Activated CD8-positive, alpha-beta memory T cell treated with anti-CD3 and anti-CD28 coated beads for 4 hours (primary cell): ENCODE data around the gene ERC1.
"Not testable (repeated sequence)": the region's sequence is repeated elsewhere in the genome, so short reads cannot be mapped to it uniquely, and the experiment has no call there.

Experiments used
- DNase-seq, 2 donors: peaks; one replicate each; pipeline ENCODE4 v3.0.0-alpha.2; 2020; ENCODE audit warnings: low read depth in 2 of 2

ERC1 gene

DNA sequence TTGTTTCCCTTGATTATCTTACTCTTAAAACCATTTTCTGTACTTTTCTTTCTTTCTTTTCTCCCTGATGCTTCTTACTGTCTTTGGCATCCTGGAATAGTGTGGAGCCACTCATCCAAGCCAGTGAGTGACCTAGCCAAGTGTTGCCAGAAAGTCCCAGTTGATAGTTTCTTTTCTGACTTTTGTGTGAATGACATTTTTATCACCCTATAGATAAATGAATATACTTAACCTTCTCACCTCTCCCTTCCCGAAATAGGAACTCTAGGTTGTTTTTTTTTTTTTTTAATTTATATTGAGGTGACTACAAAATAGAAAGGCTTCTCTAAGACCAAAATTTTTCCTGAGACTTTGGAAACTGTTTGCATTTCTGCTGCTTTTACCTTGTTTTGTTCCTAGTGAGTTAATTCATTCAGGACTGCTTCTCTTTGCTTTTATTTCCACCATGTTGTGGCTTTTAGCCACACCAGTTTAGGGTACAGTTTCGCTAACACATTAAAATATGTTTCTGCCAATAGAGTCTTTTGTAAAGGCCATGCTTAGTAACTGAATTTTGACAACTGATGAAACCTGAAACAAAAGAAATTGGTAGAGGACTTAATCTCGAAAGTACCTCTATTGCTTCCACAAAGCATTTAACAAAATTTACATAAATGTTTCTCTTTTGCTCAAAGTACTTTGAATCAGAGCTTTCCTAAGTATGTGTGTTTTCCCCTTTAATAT, 194.6 kb downstream of the ERC1 start:
- no peak for DNase-seq

GRCh38 chr12:1186298-1186697, 195.3 kb downstream of the ERC1 start:
- DNase-seq = no peak

DNA sequence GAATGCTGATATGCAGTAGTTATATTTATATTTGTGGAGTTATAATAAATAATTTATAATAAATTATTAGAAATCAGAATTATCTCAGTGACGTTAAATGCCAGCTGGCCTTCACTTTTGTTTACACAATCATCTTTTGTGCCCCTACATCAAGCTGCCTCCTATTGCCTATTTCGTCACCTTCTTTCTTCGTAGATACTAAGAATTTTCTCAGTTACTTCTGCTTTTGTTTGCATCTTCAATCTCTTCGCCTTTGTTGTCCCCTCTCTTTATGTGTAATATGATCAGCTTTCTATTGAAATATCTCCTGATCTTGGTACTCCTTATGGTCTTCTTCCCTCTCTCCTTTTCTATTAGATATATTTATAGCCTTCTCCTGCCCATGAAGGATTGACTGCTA, 197.0 kb downstream of the ERC1 start:
- no peak for DNase-seq

DNA sequence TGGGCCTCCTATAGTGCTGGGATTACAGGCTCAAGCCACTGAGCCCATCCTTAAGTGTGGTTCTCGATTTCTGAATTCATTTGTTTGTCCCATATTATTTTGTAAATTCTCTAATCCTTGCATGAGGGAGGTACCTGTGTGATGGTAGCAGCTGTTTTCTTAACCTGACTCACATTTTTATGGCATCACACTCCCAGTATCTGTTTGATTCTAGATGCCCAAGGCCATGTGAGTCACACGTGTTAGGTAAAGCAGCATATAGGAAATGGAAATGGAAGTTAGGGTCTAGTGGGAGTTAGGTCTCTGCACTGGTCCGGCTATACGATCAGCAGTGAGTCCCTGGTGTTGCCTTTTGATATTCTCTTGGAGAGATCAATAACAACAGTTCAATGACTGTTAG, 198.1 kb downstream of the ERC1 start:
- DNase-seq = no peak

DNA sequence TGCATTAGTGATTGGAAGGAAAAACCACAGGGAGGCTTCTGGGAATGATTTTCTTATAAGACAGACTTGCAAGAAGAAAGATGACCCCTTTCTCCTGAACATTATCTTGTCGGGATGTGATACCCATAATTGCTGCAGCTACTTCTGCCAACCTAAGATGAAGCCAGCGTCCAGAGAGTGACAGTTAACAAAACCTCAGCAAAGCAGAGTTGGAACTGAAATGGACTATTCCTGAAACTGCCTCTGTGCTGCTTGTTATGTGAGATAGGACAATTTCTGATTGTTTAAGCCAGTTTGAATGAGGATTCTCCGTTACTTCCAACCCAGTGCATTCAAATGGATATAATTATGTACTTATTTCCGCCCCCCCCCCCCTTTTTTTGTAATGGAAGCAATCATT, 204.5 kb downstream of the ERC1 start:
- no peak for DNase-seq

- DNase-seq = no peak
Measured at GRCh38 chr12:1197264-1198018, 206.4 kb downstream of the ERC1 start.

GRCh38 chr12:1198854-1199253, 207.8 kb downstream of the ERC1 start:
- DNase-seq = not testable (repeated sequence)

DNA sequence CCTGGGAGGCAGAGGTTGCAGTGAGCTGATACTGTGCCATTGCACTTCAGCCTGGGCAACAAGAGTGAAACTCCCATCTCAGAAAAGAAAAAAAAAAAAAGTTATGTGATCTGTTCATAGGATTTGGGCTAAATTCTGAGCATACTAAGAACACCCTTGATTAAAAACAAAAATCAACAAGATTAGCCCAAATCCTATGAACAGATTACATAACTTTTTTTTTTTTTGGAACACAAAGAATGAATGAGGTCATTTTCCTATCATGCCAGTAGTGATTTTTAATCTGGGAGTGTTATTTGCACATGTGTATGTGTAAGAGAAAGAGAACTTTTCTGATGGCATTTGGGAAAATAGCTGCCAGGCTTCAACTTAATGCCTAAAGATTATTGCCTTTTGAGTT, 208.7 kb downstream of the ERC1 start:
- DNase-seq = no peak

DNA sequence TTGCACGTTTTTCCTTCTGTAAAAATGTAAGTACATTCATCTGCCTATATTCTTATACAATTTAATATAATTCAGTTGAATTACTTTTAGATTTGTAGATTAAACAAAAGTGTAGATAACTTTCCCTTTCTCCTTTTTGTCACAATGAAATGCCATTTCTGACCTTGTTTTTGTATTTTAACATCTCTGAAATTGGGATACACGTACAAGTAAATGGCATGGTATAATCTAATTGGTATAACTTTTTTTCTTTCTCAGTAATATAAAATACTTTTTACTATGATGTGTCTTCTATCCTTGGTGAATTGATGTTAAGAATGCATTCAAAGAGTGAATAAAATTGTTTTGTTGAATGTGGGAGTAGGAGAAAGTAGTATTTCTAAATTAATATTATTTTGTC, 210.0 kb downstream of the ERC1 start:
- DNase-seq = no peak

- no peak for DNase-seq
Measured at GRCh38 chr12:1201886-1202285, 210.9 kb downstream of the ERC1 start.

DNA sequence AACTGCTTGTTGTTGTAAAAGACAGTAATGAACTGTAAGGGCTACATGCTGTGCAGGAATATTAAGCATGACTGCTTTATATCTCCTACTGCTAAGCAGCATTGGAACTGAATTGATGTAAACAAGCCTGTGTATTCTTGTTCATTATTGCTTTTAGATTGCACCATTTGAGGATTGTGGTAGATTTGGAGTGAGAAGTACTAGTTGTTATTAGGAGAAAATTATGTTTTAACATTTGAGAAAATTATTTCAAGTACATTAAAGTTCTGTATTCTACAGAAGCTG, 212.7 kb downstream of the ERC1 start:
- no peak for DNase-seq

GRCh38 chr12:1204581-1205121, 213.6 kb downstream of the ERC1 start:
- no peak for DNase-seq

DNA sequence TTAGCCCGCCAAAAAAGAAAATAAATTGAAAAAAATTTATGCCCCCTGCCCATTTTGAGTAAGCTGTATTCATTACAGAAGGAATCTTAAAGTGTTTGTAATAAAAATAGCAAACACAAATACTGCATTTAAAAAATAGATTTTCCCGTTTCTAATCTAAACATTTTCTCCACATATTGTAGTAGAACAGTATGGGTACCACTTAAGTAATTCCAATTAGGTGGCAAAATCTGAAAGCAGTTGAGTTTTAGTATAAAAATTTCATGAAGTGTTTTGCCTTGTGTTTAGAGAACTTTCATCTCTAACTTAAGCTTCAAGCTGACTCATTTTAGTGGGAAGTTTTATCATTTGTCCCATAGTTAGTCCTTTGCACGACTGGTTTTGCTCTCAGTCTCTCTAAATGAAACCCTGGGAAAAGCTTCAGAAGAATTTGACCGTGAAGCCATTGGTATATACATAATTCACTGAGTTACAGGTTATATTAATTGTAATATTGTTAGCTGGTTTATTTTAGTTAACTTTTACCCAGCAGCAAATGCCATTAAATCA, 214.6 kb downstream of the ERC1 start:
- no peak for DNase-seq

DNA sequence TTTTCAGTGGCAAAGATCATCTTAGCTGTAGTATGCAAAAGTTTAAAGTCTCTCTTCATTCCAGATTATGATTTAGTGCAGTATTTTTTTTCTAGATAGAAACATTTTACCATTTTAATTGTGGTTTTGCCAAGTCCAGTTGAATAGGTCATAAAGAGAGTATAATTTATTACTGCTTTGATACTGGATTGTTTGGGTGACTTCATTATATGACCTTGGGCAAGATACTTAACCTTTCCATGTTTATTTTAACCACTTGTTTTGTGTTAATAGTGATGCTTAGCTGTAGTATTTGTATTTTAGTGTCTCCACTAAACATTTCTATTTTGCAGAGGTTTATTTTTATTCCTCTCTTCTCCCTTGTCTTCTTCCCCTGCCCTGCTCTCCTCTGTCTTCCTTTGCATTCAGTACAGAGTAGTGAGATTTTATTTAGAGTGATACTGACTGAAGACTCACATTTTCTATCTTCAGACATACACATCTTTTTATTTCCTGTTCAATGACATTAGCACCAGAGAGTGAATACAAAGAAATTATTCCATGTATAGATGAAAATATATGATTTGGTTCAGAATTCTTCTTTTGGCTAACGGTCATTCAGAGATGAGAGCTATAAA, 215.2 kb downstream of the ERC1 start:
- no peak for DNase-seq

- DNase-seq = no peak
Measured at GRCh38 chr12:1207276-1207675, 216.3 kb downstream of the ERC1 start.

DNA sequence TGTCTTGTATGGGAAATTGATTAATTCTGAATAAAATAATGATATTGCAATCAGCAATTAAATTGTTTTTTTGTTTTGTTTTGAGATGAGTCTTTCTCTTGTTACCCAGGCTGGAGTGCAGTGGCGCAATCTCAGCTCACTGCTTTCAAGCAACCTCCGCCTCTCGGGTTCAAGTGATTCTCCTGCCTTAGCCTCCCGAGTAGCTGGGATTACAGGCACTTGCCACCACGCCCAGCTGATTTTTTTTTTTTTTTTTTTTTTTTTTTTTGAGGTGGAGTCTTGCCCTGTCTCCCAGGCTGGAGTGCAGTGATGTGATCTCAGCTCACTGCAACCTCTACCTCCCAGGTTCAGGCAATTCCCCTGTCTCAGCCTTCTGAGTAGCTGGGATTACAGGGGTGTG, 217.7 kb downstream of the ERC1 start:
- not testable (repeated sequence) for DNase-seq

GRCh38 chr12:1212526-1212925, 221.5 kb downstream of the ERC1 start:
- no peak for DNase-seq

DNA sequence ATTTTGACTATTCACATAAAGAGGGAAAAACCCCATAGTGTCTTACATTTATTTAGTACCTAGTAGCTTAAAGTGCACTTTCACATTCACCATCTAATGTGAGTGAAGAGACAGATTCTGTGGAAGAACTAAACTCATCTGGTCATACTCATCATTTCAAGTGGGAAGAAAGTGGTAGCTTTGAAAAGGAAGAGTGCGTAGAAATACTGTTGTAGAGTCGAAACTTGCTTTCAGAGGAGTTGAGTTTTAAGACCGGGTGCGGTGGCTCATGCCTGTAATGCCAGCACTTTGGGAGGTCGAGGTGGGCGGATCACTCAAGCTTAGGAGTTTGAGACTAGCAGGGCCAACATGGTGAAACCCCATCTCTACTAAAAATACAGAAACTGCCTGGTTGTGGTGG, 222.2 kb downstream of the ERC1 start:
- DNase-seq = no peak

GRCh38 chr12:1213618-1214205, 222.7 kb downstream of the ERC1 start:
- DNase-seq = no peak

DNA sequence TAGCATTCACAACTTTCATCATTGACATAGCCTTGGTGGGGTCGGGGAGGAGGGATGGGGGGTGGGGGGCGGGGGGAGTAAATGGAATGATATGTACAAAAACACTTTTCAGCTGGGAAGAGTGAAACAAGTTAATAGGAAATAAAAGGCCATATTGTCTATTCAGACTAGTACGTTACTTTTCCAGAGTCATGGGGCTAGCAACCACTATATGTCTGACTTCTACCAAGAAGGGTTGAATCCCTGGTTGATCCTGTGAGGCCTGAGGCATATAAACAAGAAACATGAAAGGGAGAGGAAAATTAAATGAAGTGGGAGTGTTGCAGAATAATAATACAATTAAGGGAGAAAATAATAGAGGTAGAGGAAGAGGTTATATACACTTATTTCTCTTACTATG, 225.5 kb downstream of the ERC1 start:
- DNase-seq = no peak

GRCh38 chr12:1217191-1217949, 226.3 kb downstream of the ERC1 start:
- no peak for DNase-seq

DNA sequence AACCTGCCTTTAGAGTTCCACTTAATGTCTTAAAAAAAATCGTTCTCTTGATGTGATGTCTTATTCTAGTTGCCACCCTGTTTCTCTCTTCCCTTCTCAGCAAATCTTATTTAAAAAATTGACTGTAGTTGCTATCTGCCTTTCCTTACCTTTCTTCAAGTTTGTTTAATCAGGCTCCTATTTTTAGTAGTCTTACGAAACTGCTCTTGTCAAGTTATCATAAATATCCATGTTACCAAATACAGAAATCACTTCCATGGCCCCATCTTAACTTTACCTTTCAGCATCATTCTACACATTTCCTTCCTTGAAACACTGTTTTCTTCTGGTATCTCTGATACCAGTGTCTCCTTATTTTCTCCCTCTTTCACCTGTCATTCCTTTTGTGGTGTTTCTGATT, 227.3 kb downstream of the ERC1 start:
- DNase-seq = no peak
